HG03280 (cell line): ENCODE data around the gene INPP5A.

Experiments
- ATAC-seq: cut with Tn5 transposase; IDR thresholded peaks from one replicate; pipeline ENCODE4 v1.9.1; 2021; ENCODE audit warnings: mild to moderate bottlenecking, moderate library complexity; ENCODE audit not compliant: unreplicated experiment

Gene INPP5A

GRCh38 chr10:132534391-132535064 is 3.1 kb upstream of the INPP5A start:
- no peak for ATAC-seq

- ATAC-seq, result no peak
These were observed 2.4 kb upstream of the INPP5A start for GRCh38 chr10:132535065-132535651.

- ATAC-seq, result no peak
These were observed 1.2 kb upstream of the INPP5A start for GRCh38 chr10:132536241-132536876.

GRCh38 chr10:132536877-132537683 is 507 bp upstream of the INPP5A start:
- peak; percentile 89 for ATAC-seq

GRCh38 chr10:132538031-132538789 is 623 bp downstream of the INPP5A start:
- no peak for ATAC-seq

GRCh38 chr10:132538790-132539421 is 1.3 kb downstream of the INPP5A start:
- no peak for ATAC-seq

GRCh38 chr10:132539431-132539839 is 1.8 kb downstream of the INPP5A start:
- ATAC-seq, result no peak

GRCh38 chr10:132539894-132540293 is 2.3 kb downstream of the INPP5A start:
- no peak for ATAC-seq

GRCh38 chr10:132540456-132540855 is 2.9 kb downstream of the INPP5A start:
- ATAC-seq, result no peak

GRCh38 chr10:132541129-132541528 is 3.5 kb downstream of the INPP5A start:
- ATAC-seq, result no peak

GRCh38 chr10:132541601-132542011 is 4.0 kb downstream of the INPP5A start:
- ATAC-seq, result no peak

- no peak for ATAC-seq
These were observed 4.6 kb downstream of the INPP5A start for GRCh38 chr10:132542086-132542775.

- no peak for ATAC-seq
These were observed 5.2 kb downstream of the INPP5A start for GRCh38 chr10:132542819-132543218.

- ATAC-seq, result no peak
These were observed 6.5 kb downstream of the INPP5A start for GRCh38 chr10:132543916-132544743.

- ATAC-seq, result no peak
These were observed 7.4 kb downstream of the INPP5A start for GRCh38 chr10:132544744-132545658.

- no peak for ATAC-seq
These were observed 8.2 kb downstream of the INPP5A start for GRCh38 chr10:132545659-132546367.
